H1 (cell line): ENCODE data around the gene SEMA4D. TPM values are rescaled to one million over a fixed set of nuclear protein-coding genes. Genes with fewer than 3 reads are reported as not detected.

ENCODE experiments used
- CTCF ChIA-PET: fragments of 300-600 bp; sonication (Branson Sonifier 250); formaldehyde crosslinking; loops from one replicate; lab custom pipeline; 2021; ENCODE audit not compliant: partially characterized antibody; lab: Charles Lee
- POLR2A ChIA-PET: fragments of 300-600 bp; sonication (Branson Sonifier 250); formaldehyde crosslinking; loops from one replicate; lab custom pipeline; 2021; ENCODE audit warnings: inconsistent platforms; ENCODE audit not compliant: partially characterized antibody; lab: Charles Lee
- DNase-seq, 2 experiments: peaks; one replicate each; pipeline versions ENCODE4 v3.0.0 to v3.0.0-alpha.2; 2010 to 2022; ENCODE audit warnings: low spot score in 2 of 2, low read depth in 1 of 2, mixed read lengths in 1 of 2
- FAIRE-seq: peaks from 2 replicates; lab custom pipeline; 2011; peaks lifted over from hg19 to GRCh38; lab: Jason Lieb, UNC
- H2AFZ ChIP-seq: 2 replicates; pipeline ENCODE4 v1.8.1; 2012; ENCODE audit warnings: low read length, inconsistent platforms
- H2AK5ac ChIP-seq: 2 replicates; pipeline ENCODE4 v1.6.1; 2013; ENCODE audit warnings: low read depth, low read length
- H2BK120ac ChIP-seq: replicated peaks from 2 replicates; pipeline ENCODE3; 2013; ENCODE audit warnings: low read depth, low read length, inconsistent platforms
- H2BK12ac ChIP-seq: 2 replicates; pipeline ENCODE4 v1.6.1; 2013; ENCODE audit warnings: low read depth, low read length
- H2BK15ac ChIP-seq: 2 replicates; pipeline ENCODE4 v1.6.1; 2013; ENCODE audit warnings: low read length
- H2BK20ac ChIP-seq: 2 replicates; pipeline ENCODE4 v1.6.1; 2013; ENCODE audit warnings: low read length
- H2BK5ac ChIP-seq: 2 replicates; pipeline ENCODE4 v1.6.1; 2013; ENCODE audit warnings: low read depth, low read length
- H3K14ac ChIP-seq: 2 replicates; pipeline ENCODE4 v1.6.1; 2013; ENCODE audit warnings: inconsistent platforms; ENCODE audit not compliant: insufficient read length
- H3K18ac ChIP-seq: 2 replicates; pipeline ENCODE4 v1.6.1; 2013; ENCODE audit warnings: low read length; ENCODE audit errors: extremely low read depth
- H3K23ac ChIP-seq: 2 replicates; pipeline ENCODE4 v1.6.1; 2013; ENCODE audit warnings: inconsistent platforms; ENCODE audit not compliant: insufficient read length
- H3K23me2 ChIP-seq: 2 replicates; pipeline ENCODE4 v1.6.1; 2013; ENCODE audit warnings: low read depth, low read length
- H3K27ac ChIP-seq: 2 replicates; pipeline ENCODE4 v1.6.1; 2011; ENCODE audit warnings: low read depth, low read length, inconsistent platforms
- H3K27me3 ChIP-seq, 4 experiments: replicated peaks in 1 of 4; 1 replicate in 1 of 4; 2 replicates in 3 of 4; pipeline versions ENCODE4 v1.6.1 to v1.8.1; 2011 to 2013; ENCODE audit warnings: low read length in 3 of 4, mild to moderate bottlenecking in 3 of 4, inconsistent platforms in 2 of 4, mixed read lengths in 2 of 4, moderate library complexity in 1 of 4; ENCODE audit not compliant: control insufficient read depth in 3 of 4, insufficient read depth in 3 of 4; ENCODE audit errors: extremely low read depth in 1 of 4
- H3K36me3 ChIP-seq, 4 experiments: 2 replicates each; pipeline versions ENCODE4 v1.6.1 to v1.8.1; 2011 to 2013; ENCODE audit warnings: mild to moderate bottlenecking in 4 of 4, low read length in 3 of 4, moderate library complexity in 2 of 4, control low read depth in 1 of 4, inconsistent platforms in 1 of 4; ENCODE audit not compliant: insufficient read depth in 4 of 4, control insufficient read depth in 2 of 4
- H3K4ac ChIP-seq: replicated peaks from 2 replicates; pipeline ENCODE3; 2013; ENCODE audit warnings: low read length, low read depth, mixed read lengths, inconsistent platforms; ENCODE audit not compliant: insufficient read length
- H3K4me1 ChIP-seq, 4 experiments: replicated peaks in 1 of 4; 1 replicate in 1 of 4; 2 replicates in 3 of 4; pipeline versions ENCODE4 v1.6.1 to v1.8.1; 2011 to 2013; ENCODE audit warnings: low read length in 3 of 4, inconsistent platforms in 2 of 4, mixed read lengths in 1 of 4; ENCODE audit not compliant: insufficient read depth in 4 of 4, control insufficient read depth in 3 of 4
- H3K4me2 ChIP-seq, 2 experiments: 2 replicates each; pipeline versions ENCODE4 v1.6.1 to v1.8.1; 2011 to 2013; ENCODE audit warnings: low read depth in 2 of 2, low read length in 2 of 2, control low read depth in 1 of 2, inconsistent platforms in 1 of 2, mild to moderate bottlenecking in 1 of 2; ENCODE audit not compliant: insufficient read depth in 1 of 2
- H3K4me3 ChIP-seq, 4 experiments: fragments of 200-600, 300-600 bp in 1 of 4; sonication (generic), shearing (Covaris generic), sonication (Bioruptor Twin) in 1 of 4; 2 replicates each; pipeline versions ENCODE4 v1.5.1 to v1.8.1; 2011 to 2016; ENCODE audit warnings: low read length in 4 of 4, low read depth in 3 of 4, control low read depth in 2 of 4, inconsistent platforms in 2 of 4, mild to moderate bottlenecking in 2 of 4, mixed read lengths in 1 of 4, moderate library complexity in 1 of 4; ENCODE audit not compliant: insufficient read depth in 2 of 4; ENCODE audit errors: extremely low read depth in 1 of 4
- H3K56ac ChIP-seq: replicated peaks from 2 replicates; pipeline ENCODE3; 2013; ENCODE audit warnings: low read depth, mild to moderate bottlenecking, mixed read lengths, low read length, inconsistent platforms; ENCODE audit not compliant: insufficient read length
- H3K79me1 ChIP-seq: 2 replicates; pipeline ENCODE4 v1.6.1; 2013; ENCODE audit warnings: low read depth, low read length, control low read depth
- H3K79me2 ChIP-seq, 2 experiments: 2 replicates each; pipeline versions ENCODE4 v1.6.1 to v1.8.1; 2012 to 2013; ENCODE audit warnings: low read length in 2 of 2, mild to moderate bottlenecking in 2 of 2, inconsistent platforms in 1 of 2; ENCODE audit not compliant: insufficient read depth in 2 of 2, control insufficient read depth in 1 of 2
- H3K9ac ChIP-seq, 4 experiments: replicated peaks in 1 of 4; 1 replicate in 1 of 4; 2 replicates in 3 of 4; pipeline versions ENCODE4 v1.6.1 to v1.8.1; 2011 to 2013; ENCODE audit warnings: low read depth in 3 of 4, low read length in 3 of 4, control low read depth in 2 of 4, mild to moderate bottlenecking in 2 of 4, moderate library complexity in 2 of 4, inconsistent platforms in 1 of 4; ENCODE audit errors: extremely low read depth in 1 of 4
- H3K9me3 ChIP-seq, 2 experiments: 2 replicates each; pipeline versions ENCODE4 v1.6.1 to v1.8.1; 2012 to 2013; ENCODE audit warnings: mild to moderate bottlenecking in 2 of 2, moderate library complexity in 2 of 2, control low read depth in 1 of 2, inconsistent platforms in 1 of 2, low read depth in 1 of 2, low read length in 1 of 2, mixed read lengths in 1 of 2; ENCODE audit not compliant: insufficient read depth in 2 of 2
- H4K20me1 ChIP-seq, 2 experiments: replicated peaks in 1 of 2; 2 replicates each; pipeline versions ENCODE3 to v1.8.1; 2011 to 2013; ENCODE audit warnings: inconsistent platforms in 2 of 2, low read length in 2 of 2, mild to moderate bottlenecking in 1 of 2; ENCODE audit not compliant: insufficient read depth in 2 of 2, control insufficient read depth in 1 of 2
- H4K5ac ChIP-seq: 2 replicates; pipeline ENCODE4 v1.6.1; 2013; ENCODE audit warnings: low read length, low read depth, mixed read lengths, inconsistent platforms; ENCODE audit not compliant: insufficient read length
- H4K8ac ChIP-seq: 2 replicates; pipeline ENCODE4 v1.8.0; 2013; ENCODE audit warnings: mild to moderate bottlenecking, moderate library complexity, low read length, inconsistent platforms; ENCODE audit not compliant: insufficient read depth; ENCODE audit errors: extremely low read depth
- H4K91ac ChIP-seq: replicated peaks from 2 replicates; pipeline ENCODE3; 2013; ENCODE audit warnings: low read length, mixed read lengths, inconsistent platforms; ENCODE audit not compliant: insufficient read length
- CEBPB ChIP-seq: IDR thresholded peaks from 2 replicates; pipeline ENCODE4 v1.6.1; 2012; ENCODE audit warnings: low read depth, low read length
- CTBP2 ChIP-seq: IDR thresholded peaks from 2 replicates; pipeline ENCODE4 v1.7.0; 2011; ENCODE audit warnings: borderline replicate concordance, mild to moderate bottlenecking, moderate library complexity, mixed read lengths, low read length; ENCODE audit not compliant: insufficient read depth, insufficient read length
- JUN ChIP-seq: IDR thresholded peaks from 2 replicates; pipeline ENCODE4 v1.6.1; 2011; ENCODE audit warnings: low read depth, mild to moderate bottlenecking, improper control_type of control experiment, low read length
- RFX5 ChIP-seq: IDR thresholded peaks from 2 replicates; pipeline ENCODE4 v1.6.1; 2011; ENCODE audit warnings: low read depth, low read length, improper control_type of control experiment, borderline replicate concordance
- RXRA ChIP-seq: IDR thresholded peaks from 2 replicates; pipeline ENCODE4 v1.6.1; 2011; ENCODE audit warnings: low read depth, mild to moderate bottlenecking, low read length, moderate library complexity; ENCODE audit not compliant: insufficient read depth
- WGBS, 2 experiments: shearing (Covaris generic) in 1 of 2; methylation state at CpG; one replicate each; pipeline versions ENCODE4 v1.1.6 to v1.1.7; 2013 to 2015; ENCODE audit warnings: low lambda C conversion rate in 2 of 2, mixed read lengths in 2 of 2, inconsistent platforms in 1 of 2, low coverage in 1 of 2, missing lambda C conversion rate in 1 of 2; ENCODE audit not compliant: insufficient replicate concordance in 2 of 2, insufficient coverage in 1 of 2, insufficient read length in 1 of 2; ENCODE audit errors: extremely low coverage in 1 of 2, missing lambda C conversion rate in 1 of 2; 5-methylcytosine and 5-hydroxymethylcytosine counted together
- polyA plus RNA-seq, 7 experiments: library from polyadenylated mRNA; depleted of rRNA in 3 of 7; stranded (reverse) in 5 of 7; unstranded in 2 of 7; fragments of >200 nt in 5 of 7; fragments of 200-250 nt in 2 of 7; gene quantifications; 1 replicate in 5 of 7; 2 replicates in 1 of 7; 4 replicates in 1 of 7; pipeline versions ENCODE4 v1.2.1 to v1.2.3, GENCODE V29; 2011 to 2013; ENCODE audit warnings: missing spikeins in 2 of 7, mixed read lengths in 2 of 7
- total RNA-seq: library from RNA; stranded (reverse); fragmentation: NEBNext Ultra II Directional; extraction: Animal tissue kit (Norgen Biotek cat#: 25700); gene quantifications from 2 replicates; pipeline ENCODE4 v1.2.1, GENCODE V29; 2021

Gene SEMA4D
- total and polyA plus RNA-seq, 2 of the 8 experiments (the other 6 are each of a cell fraction or from before 2014, with no cell fraction given), result 21.0 to 70.4 TPM

- Histone ChIP-seq H2AFZ (no peak overlapping the region), H3K18ac (no peak overlapping the region), H3K4me3 (no peak overlapping the region), H3K36me3 (peaks cover 44 to 79% (median 65%) of the 10 kb centered on the region in 4 experiments), H2BK12ac (no peak overlapping the region), H4K8ac (no peak overlapping the region), H2AK5ac (no peak overlapping the region), H2BK20ac (no peak overlapping the region), H3K4me1 (no peaks in the 10 kb centered on the region), H2BK120ac (no peak overlapping the region), H3K27me3 (no peaks in the 10 kb centered on the region), H3K27ac (no peak overlapping the region), H3K9me3 (no peaks in the 10 kb centered on the region), H3K14ac (no peak overlapping the region), H3K23me2 (no peaks in the 10 kb centered on the region), H3K56ac (no peak overlapping the region), H3K9ac (no peak overlapping the region), H3K79me2 (no peaks in the 10 kb centered on the region), H3K4me2 (no peak overlapping the region), H4K20me1 (peaks cover 1 to 4% of the 10 kb centered on the region in 2 experiments), H4K91ac (no peak overlapping the region), H3K79me1 (no peaks in the 10 kb centered on the region), H3K23ac (no peak overlapping the region), H2BK15ac (no peak overlapping the region), H4K5ac (no peak overlapping the region), H3K4ac (no peak overlapping the region), H2BK5ac (no peak overlapping the region)
- FAIRE-seq, result no peak
- WGBS, 2 experiments, result 93% methylated on average over 4 of the region's 4 CpGs; no CpG with 5 or more reads in 1 of the 2 experiments
- ChIA-PET POLR2A (no interaction called here), CTCF (interaction anchor here (1.2 kb wide), 1 partner anchor 189 kb away, joined by 3 read pairs; no protein-coding TSS in a partner anchor)
- no peak for DNase-seq
- TF ChIP-seq JUN (no peak), CTBP2 (no peak), RXRA (no peak), RFX5 (peak; percentile 88), CEBPB (no peak)
Observed at GRCh38 chr9:89358985-89359384, 138.9 kb downstream of the SEMA4D start.
